ENCODE data around the gene DOLPP1. TPM values are rescaled to one million over a fixed set of nuclear protein-coding genes. Genes with fewer than 3 reads are reported as not detected.
"Not testable (repeated sequence)": the region's sequence is repeated elsewhere in the genome, so short reads cannot be mapped to it uniquely, and the experiment has no call there.

The DOLPP1 gene
- total RNA-seq, 2 donors from 2014 or later = 30.1 to 30.4 TPM

DNA sequence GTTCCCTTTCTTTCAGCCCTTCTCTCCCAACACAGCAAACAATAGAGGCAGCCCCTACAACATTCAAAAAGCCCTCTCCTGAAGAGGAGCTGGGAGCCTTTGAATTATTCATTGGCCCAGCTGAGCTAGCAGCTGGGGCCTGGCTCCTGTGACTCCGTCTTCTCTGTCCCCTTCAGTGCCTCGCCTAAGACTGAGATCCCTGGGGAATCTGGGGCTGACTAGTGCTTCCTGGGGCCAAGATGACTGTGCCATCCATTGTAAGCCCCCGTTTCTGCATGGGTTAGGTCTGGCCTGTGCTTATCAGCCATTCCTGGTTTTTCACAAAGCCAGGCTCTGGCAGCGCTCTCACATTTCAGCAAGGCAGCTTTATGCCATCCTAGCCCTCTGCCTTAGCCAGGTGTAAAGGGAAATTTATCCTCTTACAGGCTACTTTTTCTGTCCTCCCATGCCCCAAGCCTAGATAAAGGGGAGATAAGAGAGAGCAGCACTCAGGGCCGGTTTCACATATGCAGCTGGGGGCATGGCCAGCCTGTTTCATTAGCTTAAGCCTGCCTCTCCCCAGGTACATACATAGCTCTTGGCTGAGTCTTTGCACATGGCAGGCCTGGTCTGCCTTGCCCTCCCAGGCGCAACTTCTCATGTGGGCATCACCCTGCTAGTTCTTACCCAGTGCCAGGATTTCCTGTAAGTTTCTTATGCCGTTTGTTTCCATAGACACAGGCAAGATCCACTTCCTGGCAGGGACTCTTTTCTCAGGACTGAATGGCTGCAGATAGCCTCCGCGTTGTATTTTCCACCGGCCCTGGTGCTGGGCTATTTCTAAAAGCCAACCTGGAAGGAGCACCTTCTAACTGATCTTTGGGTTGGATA lies 46.1 kb downstream of the DOLPP1 start:
- Mint-ChIP-seq H3K36me3 (ENCODE audit: low read depth) (peaks cover 61% of the 10 kb centered on the region), H3K9me3 (no peaks in the 10 kb centered on the region), H3K27me3 (ENCODE audit: insufficient read depth) (no peaks in the 10 kb centered on the region), H3K4me3 (no peak overlapping the region), H3K4me1 (peaks cover 15% of the 10 kb centered on the region), H3K27ac (peak overlapping the region; percentile 87)
- Histone ChIP-seq H3K9me3 (ENCODE audit: control insufficient read depth, low read length) (no peaks in the 10 kb centered on the region), H3K4me3 (ENCODE audit: low read length) (no peak overlapping the region), H3K27me3 (ENCODE audit: control insufficient read depth, insufficient read depth, low read length, poor library complexity, severe bottlenecking) (no peaks in the 10 kb centered on the region), H3K36me3 (ENCODE audit: control insufficient read depth, insufficient read depth, low read length) (peaks cover 57% of the 10 kb centered on the region), H3K27ac (ENCODE audit: low read depth, low read length) (peak overlapping the region; percentile 93), H3K9ac (ENCODE audit: extremely low read depth, low read length, poor library complexity, severe bottlenecking) (no peak overlapping the region), H3K4me1 (ENCODE audit: control insufficient read depth, insufficient read depth, low read length) (no peaks in the 10 kb centered on the region)
- 48 to 63% methylated on average over 9 to 10 of the region's 10 CpGs for WGBS, 2 experiments (ENCODE audit: insufficient coverage in 1 of 2, insufficient read length in 1 of 2)
- TF ChIP-seq, protein P1, sequence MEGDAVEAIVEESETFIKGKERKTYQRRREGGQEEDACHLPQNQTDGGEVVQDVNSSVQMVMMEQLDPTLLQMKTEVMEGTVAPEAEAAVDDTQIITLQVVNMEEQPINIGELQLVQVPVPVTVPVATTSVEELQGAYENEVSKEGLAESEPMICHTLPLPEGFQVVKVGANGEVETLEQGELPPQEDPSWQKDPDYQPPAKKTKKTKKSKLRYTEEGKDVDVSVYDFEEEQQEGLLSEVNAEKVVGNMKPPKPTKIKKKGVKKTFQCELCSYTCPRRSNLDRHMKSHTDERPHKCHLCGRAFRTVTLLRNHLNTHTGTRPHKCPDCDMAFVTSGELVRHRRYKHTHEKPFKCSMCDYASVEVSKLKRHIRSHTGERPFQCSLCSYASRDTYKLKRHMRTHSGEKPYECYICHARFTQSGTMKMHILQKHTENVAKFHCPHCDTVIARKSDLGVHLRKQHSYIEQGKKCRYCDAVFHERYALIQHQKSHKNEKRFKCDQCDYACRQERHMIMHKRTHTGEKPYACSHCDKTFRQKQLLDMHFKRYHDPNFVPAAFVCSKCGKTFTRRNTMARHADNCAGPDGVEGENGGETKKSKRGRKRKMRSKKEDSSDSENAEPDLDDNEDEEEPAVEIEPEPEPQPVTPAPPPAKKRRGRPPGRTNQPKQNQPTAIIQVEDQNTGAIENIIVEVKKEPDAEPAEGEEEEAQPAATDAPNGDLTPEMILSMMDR (conservative IDR thresholded peaks at IDR 0.05) = no peak
- peak; percentile 82 for DNase-seq

DNA sequence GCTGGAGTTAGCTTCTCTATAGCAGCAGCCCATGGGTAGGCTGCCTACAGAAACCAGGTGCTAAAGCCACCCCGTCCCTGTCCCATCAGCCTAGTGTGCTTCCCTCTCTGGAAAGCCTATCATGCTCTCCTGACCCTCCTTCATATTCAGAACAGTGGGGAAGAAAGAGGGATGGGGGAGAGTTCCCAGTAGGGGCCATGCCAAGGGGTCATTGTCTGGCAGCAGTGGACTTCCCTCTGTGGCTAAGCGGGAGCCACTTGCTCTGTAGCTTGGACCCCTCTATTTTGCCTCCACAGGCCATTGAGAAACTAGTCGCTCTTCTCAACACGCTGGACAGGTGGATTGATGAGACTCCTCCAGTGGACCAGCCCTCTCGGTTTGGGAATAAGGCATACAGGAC lies 47.8 kb downstream of the DOLPP1 start:
- Histone ChIP-seq H3K4me1 (ENCODE audit: control insufficient read depth, insufficient read depth, low read length) (no peaks in the 10 kb centered on the region), H3K27me3 (ENCODE audit: control insufficient read depth, insufficient read depth, low read length, poor library complexity, severe bottlenecking) (no peaks in the 10 kb centered on the region), H3K9ac (ENCODE audit: extremely low read depth, low read length, poor library complexity, severe bottlenecking) (no peak overlapping the region), H3K27ac (ENCODE audit: low read depth, low read length) (no peak overlapping the region), H3K36me3 (ENCODE audit: control insufficient read depth, insufficient read depth, low read length) (peaks cover 61% of the 10 kb centered on the region), H3K4me3 (ENCODE audit: low read length) (no peak overlapping the region), H3K9me3 (ENCODE audit: control insufficient read depth, low read length) (no peaks in the 10 kb centered on the region)
- peaks cover 15% of the 10 kb centered on the region for H3K4me1 Mint-ChIP-seq
- H3K27ac Mint-ChIP-seq = no peak overlapping the region
- H3K9me3 Mint-ChIP-seq = no peaks in the 10 kb centered on the region
- TF ChIP-seq, protein P1 (conservative IDR thresholded peaks at IDR 0.05) = no peak
- WGBS, 2 experiments (ENCODE audit: insufficient coverage in 1 of 2, insufficient read length in 1 of 2) = 94 to 98% methylated on average over 4 to 5 of the region's 5 CpGs
- H3K4me3 Mint-ChIP-seq = no peak overlapping the region
- H3K36me3 Mint-ChIP-seq (ENCODE audit: low read depth) = peaks cover 57% of the 10 kb centered on the region
- no peak for DNase-seq
- H3K27me3 Mint-ChIP-seq (ENCODE audit: insufficient read depth) = no peaks in the 10 kb centered on the region

DNA sequence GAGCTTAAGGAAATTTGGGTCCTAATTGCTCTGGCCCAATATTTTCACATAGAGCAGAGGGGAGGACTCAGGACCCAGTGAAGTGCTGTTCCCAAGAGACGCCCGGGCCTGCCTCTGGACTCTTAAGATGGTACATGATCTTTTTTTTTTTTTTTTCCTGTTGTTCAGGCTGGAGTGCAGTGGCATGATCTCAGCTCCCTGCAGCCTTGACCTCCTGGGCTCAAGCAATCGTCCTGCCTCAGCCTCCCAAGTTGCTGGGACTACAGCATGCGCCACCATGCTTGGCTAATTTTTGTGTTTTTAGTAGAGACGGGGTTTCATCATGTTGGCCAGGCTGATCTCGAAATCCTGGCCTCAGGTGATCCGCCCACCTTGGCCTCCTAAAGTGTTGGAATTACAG lies 49.4 kb downstream of the DOLPP1 start:
- H3K9ac ChIP-seq (ENCODE audit: extremely low read depth, low read length, poor library complexity, severe bottlenecking); H3K4me3 ChIP-seq (ENCODE audit: low read length); H3K27ac Mint-ChIP-seq; H3K27me3 Mint-ChIP-seq (ENCODE audit: insufficient read depth); H3K4me1 ChIP-seq (ENCODE audit: control insufficient read depth, insufficient read depth, low read length); H3K9me3 ChIP-seq (ENCODE audit: control insufficient read depth, low read length); H3K27ac ChIP-seq (ENCODE audit: low read depth, low read length); DNase-seq; H3K27me3 ChIP-seq (ENCODE audit: control insufficient read depth, insufficient read depth, low read length, poor library complexity, severe bottlenecking); H3K9me3 Mint-ChIP-seq; H3K4me3 Mint-ChIP-seq: not testable (repeated sequence)
- H3K36me3 ChIP-seq (ENCODE audit: control insufficient read depth, insufficient read depth, low read length) = peaks cover 62% of the 10 kb centered on the region
- peaks cover 61% of the 10 kb centered on the region for H3K36me3 Mint-ChIP-seq (ENCODE audit: low read depth)
- WGBS, 2 experiments (ENCODE audit: insufficient coverage in 1 of 2, insufficient read length in 1 of 2) = 90 to 93% methylated on average over 6 to 7 of the region's 7 CpGs
- peaks cover 15% of the 10 kb centered on the region for H3K4me1 Mint-ChIP-seq
